ENCODE data around the gene MICAL2.

MICAL2 gene

GRCh38 chr11:12189543-12190235 is 79.3 kb downstream of the MICAL2 start:
- no peak for DNase-seq (ENCODE audit: low spot score)

- no peak for DNase-seq (ENCODE audit: low spot score)
Observed at GRCh38 chr11:12190511-12190910, 80.1 kb downstream of the MICAL2 start.

- no peak for DNase-seq (ENCODE audit: low spot score)
Observed at GRCh38 chr11:12192794-12193514, 82.6 kb downstream of the MICAL2 start.

GRCh38 chr11:12193515-12194336 is 83.3 kb downstream of the MICAL2 start:
- DNase-seq (ENCODE audit: low spot score), result no peak

- DNase-seq (ENCODE audit: low spot score), result no peak
Observed at GRCh38 chr11:12195768-12196167, 85.4 kb downstream of the MICAL2 start.

- DNase-seq (ENCODE audit: low spot score), result no peak
Observed at GRCh38 chr11:12196308-12196707, 85.9 kb downstream of the MICAL2 start.

- no peak for DNase-seq (ENCODE audit: low spot score)
Observed at GRCh38 chr11:12196872-12197271, 86.5 kb downstream of the MICAL2 start.

- no peak for DNase-seq (ENCODE audit: low spot score)
Observed at GRCh38 chr11:12198251-12199222, 88.1 kb downstream of the MICAL2 start.

- no peak for DNase-seq (ENCODE audit: low spot score)
Observed at GRCh38 chr11:12199231-12199948, 89.0 kb downstream of the MICAL2 start.

GRCh38 chr11:12200279-12200990 is 90.0 kb downstream of the MICAL2 start:
- no peak for DNase-seq (ENCODE audit: low spot score)

GRCh38 chr11:12200991-12201985 is 90.9 kb downstream of the MICAL2 start:
- no peak for DNase-seq (ENCODE audit: low spot score)

GRCh38 chr11:12202661-12203310 is 92.4 kb downstream of the MICAL2 start:
- no peak for DNase-seq (ENCODE audit: low spot score)

GRCh38 chr11:12204506-12204905 is 94.1 kb downstream of the MICAL2 start:
- no peak for DNase-seq (ENCODE audit: low spot score)

- no peak for DNase-seq (ENCODE audit: low spot score)
Observed at GRCh38 chr11:12205330-12205729, 94.9 kb downstream of the MICAL2 start.

GRCh38 chr11:12206529-12206928 is 96.1 kb downstream of the MICAL2 start:
- DNase-seq (ENCODE audit: low spot score), result no peak

GRCh38 chr11:12207384-12208150 is 97.2 kb downstream of the MICAL2 start:
- DNase-seq (ENCODE audit: low spot score), result no peak

GRCh38 chr11:12209096-12209495 is 98.7 kb downstream of the MICAL2 start:
- no peak for DNase-seq (ENCODE audit: low spot score)

- DNase-seq (ENCODE audit: low spot score), result no peak
Observed at GRCh38 chr11:12210200-12210599, 99.8 kb downstream of the MICAL2 start.

All from COLO829 (cell line).